ENCODE measurements around the gene PRSS56.

PRSS56 gene

DNA sequence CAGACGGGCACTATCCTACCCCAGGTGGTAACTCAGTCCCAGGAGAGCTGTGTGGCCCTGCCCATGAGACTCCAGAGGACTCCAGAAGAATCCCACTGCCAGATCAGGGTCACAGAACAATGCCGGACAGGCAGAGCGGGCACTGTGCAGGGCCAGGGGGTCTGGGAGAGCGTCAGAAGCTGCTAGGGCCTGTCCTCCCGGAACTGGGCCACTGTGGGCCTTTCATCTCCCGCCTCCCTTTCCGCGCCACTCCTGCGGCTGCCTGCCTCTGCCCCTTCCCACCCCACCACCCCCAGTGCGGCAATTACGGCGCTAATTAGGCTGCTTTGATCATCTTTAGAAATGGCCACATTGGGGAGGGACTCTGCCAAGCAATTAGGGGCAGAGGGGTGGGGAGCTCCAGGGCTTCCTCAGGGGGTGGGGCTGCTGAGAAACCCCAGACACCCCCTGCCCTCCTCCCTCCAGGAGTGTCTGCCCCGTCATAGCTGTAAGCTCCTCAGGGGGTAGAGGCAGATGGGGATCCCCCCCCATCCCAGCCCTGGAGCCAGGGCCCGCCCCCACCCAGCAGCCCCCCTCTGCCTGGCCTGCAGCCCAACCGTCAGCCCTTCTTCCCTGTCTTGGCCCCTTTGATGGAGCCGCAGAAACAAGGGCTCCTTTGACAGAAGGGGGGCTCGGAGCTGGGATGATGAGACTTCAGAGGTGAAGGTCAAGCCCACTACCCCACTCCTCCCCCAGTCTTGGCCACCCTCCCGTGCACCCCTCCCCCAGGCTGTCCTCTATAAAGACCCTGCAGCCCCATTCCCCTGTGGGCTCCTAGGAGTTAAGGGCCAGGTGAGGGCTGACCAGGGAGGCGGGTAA is at the start of gene PRSS56:
TSS of gene PRSS56 (plus strand) at position 808 of the 858 bp plus-strand sequence. CDS start 211 bp downstream, outside the sequence.
- DNase-seq (ENCODE audit: low spot score), result no peak

DNA sequence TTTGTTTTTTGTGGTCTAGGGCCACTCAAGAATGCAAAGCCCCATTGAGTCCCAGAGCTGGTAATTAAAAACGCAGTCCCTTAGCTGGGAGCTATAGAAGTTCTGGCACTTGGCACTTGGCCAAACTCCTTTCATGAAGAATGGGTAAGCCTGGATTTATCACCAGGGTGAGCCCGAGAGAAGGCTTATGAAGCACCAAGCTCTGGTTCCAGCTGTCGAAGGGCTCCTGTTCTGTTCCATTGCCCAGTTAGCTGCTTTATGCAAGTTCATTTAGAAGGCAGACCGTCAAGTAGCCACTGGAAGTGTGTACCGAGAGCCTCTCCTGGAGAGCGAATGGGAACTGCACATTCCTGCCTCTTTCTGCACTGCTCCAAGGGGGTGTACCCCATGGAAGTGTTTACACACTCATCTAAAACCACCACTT is 46.7 kb upstream of the PRSS56 start:
- peak; percentile 13 for DNase-seq (ENCODE audit: low spot score)

DNA sequence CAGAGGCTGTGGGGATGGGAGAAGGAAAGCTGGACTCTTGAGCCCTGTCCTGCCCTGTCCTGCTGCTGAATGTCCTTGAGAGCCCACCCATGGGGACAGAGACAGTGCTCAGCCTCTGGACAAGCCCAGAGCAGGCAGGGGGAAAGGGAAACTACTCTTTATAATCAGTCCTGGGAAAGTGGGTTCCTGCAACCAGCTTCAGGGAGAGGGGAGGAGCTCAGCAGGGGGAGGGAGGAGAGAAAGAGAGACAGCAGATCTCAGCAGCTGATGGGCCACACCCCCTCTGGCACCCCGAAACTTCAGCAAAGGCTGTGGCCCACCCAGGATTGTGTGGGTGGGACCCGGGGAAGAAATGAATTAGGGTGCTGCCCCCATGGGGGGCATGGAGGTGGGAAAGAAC is 44.1 kb upstream of the PRSS56 start:
- DNase-seq (ENCODE audit: low spot score), result no peak

DNA sequence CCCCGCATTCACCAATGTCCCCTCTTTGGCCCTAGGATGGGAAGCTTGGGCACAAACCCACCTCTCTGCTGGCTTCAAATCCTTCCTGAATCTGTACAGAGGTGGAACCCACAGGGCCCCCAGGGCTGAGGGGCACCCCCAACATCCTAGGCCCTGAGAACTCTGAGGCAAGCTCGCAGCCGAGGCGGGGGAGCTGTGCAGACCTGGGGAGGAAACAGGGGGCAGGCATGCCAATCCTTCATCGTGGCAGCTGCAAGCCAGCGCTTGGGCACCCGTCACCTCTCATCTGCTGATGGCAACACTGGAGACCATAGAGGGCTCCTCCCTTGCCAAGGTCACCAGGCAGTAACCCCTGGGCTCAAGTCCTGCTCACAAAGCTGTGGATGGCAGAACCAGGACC is 43.4 kb upstream of the PRSS56 start:
- DNase-seq (ENCODE audit: low spot score), result no peak

DNA sequence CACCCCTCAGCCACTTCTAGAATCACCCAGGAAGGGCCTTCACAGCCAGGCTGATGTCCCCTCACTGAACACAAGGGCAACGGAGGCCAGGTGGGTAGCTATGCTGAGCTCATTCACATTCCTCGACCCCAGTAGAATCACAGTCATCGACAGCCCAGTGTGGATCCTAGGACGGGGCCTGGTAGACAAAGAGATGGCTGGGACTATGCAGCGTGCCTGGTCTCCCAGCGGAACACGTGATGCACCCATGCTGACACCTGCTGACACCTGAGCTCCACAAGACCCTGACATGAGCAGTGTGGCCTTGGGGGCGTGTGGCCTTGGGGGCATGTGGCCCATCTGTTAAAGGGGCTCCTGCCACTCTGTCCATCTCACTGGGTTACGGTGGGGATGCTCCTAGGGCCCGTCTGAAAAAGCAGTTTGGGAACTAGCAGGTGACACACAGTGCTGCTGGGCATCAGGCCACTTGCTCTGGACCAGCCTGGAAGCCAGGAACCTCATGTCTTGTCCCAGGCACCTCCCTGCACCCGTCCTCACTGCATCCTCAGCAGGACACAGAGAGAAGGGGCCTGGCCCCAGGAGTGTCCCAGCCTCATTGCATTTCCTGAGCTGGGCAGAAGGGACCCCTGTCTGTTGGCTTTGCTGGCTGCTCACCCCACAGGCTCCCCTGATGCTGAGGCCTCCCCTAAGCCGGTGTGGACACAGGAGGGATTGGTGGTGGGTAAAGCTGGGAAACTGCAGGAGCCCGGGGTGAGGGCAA is 42.3 kb upstream of the PRSS56 start:
- DNase-seq (ENCODE audit: low spot score), result no peak

DNA sequence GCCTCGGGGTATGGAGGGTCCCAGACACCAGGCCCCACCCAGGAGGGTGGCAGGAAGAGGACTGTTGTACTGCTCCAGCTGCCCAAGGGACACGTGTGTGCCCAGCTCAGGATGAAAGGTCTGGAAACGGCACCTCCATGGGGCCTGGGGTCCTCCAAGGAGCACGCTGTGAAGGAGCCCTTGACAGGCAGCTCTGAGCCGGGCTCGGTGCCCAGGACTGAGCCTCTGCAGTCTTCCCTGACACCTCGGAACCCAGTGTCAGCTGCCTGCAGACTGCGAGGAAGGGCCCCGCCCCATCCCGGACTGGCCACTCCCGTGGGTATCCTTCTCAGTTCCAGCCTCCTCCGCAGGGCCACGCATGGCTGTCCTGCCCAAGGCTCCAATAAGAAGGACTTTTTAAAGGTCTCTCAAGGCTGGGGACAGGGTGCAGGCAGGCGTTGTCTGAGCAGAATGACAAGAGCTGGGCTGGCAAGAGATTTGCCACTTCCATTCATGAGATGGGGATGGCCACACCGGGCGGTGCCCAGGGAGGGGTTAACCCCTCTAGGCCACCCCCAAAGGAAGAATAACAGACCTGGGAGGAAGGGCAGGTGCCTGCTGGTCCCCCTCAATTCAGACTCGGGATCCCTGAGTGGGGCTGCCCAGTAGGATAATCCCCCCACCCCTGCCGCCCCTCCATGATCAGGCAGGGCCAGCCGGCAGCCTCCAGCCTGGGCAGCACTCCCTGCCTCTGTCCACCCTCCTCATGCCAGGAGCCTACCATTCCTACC is 41.4 kb upstream of the PRSS56 start:
- DNase-seq (ENCODE audit: low spot score), result no peak

DNA sequence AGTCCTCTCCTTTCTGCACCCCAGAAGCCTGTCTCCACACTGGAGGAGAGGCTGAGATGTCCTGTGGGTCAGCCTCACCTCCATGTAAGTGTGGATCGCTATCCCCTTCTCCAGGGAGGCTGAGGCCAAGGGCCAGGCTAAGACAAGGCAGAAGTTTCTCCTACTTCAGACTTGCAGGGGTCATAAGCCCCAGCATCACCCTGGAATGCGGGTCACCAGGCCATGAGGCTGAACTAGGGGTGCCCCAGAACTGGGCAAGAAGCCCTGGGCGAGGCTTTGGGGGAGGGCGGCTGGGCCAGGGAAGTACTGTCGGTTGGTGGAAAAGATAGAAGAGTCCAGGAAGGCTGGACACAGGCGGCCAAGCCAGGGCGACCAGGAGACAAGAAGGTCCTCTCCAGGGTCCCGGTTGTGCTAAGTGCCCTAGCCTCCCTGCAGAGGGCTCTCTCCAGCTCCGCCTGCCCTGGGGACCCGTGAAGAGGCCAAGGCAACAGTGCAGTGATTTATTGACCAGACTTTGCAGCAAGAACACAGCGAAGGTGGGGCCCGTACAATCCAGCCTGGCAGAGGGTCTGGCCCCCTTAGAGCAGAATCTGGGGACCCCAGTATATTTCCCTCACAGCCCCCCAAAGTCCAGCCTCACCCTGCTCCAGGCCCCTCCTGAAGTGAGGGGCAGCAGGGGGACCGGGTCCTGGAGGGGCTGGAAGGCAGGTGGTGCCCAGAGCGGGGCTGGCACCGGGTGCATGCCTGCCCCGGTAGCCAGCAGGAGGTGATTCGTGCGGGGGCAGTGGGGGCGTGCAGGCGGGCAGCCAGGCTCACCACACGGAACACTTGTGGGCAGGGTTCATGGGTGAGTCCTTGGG is 40.6 kb upstream of the PRSS56 start:
- DNase-seq (ENCODE audit: low spot score), result no peak

DNA sequence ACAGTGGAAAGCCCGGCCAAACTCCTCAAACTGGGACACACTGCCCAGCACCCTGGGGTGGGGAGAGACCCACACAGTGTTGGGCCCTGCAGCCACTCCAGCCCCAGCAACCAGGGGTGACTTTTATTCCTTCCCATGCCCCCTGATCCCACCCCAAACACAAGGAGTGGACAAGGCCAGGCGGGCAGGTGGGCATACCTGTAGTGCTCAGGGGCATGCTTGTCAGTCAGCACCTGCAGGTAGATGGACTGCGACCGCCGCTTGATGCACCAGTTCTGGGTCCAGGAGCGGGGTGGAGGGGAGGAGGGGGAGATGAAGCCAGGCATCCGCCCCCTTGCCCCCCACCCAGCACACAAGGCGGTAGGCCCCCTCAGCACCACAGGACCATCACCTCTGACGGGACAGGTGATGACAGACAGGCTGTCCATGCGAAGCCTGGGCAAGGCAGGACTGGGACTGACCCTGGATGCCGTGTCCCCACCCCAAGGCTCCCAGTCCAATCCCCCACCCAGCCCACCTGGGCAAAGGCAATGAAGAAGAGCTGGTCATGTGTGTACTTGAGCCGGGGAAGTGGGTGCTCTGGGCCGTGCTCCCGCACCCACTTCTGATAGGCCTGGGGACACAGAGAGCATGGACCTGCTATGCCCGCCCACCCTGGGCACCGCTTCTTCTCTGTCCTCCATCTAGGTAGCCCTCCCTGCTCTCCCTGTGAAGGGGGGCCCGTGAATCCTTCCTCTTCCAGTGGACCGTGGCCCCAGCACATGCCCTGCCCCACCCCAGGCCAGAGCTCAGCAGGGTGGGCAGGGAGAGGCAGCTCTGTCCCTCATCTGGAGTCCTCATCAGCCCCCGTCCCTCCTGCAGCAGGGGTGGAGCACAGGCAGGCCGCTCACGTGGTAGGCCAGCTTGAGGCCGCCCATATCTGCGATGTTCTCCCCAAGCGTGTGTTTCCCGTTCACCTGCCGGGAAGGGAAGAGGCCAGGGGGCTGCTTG is 39.7 kb upstream of the PRSS56 start:
- no peak for DNase-seq (ENCODE audit: low spot score)

DNA sequence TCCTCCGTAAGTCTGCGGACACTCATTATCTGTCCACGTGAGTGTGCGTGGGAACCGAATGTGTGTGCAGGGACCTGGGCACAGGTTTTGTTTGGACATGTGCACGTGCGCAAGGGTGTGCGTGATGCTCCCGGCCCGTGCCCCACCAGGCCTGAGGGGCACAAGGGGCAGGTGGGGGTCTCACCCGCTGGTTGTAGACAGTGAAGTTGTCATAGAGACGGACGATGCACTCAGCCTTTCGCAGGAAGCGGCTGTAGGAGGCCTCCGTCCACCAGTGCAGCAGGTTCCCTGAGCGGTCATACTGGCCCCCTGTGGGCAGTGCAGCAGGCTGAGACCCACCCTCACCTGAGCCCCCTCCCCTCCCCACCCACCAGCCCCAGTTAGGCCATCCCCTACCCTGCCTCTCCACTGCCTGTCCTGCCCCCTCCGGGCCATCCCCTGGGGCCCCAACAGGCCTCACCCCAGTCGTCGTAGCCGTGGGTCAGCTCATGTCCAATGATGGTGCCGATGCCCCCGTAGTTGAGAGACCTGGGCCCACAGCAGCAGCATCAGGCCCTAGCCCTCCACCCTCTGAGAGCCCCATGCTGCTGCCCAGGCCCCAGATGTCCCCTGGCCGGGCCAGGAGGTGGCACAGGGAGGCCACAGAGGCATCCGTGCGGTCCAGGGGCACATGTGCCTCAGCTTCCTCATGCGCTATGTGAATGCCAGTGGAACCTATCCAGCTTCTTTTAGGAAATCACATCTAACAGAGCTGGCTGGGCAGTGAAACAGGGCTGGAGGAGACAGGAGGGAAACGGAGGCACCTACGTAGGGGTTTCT is 38.7 kb upstream of the PRSS56 start:
- no peak for DNase-seq (ENCODE audit: low spot score)

DNA sequence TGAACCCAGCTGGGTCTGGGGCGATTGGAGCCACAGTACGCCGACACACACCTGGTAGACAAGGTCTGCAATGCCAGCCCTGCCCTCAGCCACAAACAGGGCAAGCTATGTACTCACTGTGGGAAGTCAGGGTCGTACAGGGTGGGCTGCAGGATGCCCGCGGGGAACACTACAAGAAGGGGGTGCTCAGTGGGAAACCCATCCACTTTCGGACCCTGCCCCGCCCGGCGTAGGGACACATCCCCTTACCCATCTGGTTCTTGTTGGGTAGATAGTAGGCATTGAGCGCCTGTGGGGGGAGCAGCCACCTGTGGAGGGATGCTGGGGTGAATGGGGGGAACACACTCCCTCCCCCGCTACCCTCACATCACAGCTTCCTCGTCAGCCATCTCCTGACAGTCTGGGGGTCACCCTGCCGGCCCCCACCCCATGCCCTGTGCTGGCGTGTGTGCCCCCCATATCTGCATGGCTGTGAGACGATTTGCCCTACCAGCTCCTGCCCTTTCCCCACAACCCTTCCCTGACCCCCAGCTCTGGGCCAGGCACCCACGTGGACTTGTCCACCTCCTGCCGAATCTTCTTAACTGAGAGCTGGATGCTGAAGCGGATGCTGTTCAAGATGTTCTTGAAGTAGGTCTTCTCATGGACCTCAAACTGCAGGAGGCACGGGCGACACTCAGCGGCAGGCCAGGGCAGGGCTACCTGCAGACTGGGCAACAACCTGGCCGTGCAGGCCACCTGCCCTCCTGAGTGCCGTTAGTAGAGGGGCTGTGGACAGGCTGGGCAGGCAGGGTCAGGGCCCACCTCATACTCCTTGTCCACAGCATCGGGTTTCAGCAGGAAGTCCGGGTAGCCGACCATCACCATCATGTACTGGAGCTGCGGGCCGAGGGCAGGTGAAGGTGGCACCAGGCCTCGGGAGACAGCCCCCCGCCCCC is 37.6 kb upstream of the PRSS56 start:
- no peak for DNase-seq (ENCODE audit: low spot score)

DNA sequence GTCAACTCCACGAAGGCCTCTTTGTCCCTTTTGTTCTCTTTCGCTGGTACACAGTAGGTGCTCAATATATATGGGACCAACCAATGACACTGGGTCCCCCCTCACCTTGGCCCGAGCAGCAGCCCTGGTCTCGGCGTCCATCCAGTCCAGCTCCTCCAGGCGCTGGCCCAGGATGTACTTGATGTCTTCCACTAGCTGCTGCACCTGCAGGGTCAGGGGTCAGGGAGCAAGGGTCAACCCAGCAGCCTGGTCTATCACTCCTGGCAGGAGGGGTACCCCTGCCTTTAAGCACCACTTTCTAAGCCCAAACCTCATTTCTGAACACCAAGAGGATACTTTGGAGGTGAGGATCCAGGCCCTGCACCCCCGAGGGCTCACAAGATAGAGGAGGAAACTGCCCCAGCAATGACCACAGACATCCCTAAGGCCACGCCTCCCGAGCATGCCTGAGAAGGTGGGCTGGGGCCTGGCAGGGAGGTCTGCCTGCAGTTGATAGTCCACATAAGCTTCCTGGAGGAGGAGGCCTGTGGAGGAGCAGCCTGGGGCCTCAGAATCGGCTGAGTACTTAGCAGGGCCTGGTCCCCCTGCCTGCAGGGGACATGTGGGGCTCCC is 36.8 kb upstream of the PRSS56 start:
- no peak for DNase-seq (ENCODE audit: low spot score)

DNA sequence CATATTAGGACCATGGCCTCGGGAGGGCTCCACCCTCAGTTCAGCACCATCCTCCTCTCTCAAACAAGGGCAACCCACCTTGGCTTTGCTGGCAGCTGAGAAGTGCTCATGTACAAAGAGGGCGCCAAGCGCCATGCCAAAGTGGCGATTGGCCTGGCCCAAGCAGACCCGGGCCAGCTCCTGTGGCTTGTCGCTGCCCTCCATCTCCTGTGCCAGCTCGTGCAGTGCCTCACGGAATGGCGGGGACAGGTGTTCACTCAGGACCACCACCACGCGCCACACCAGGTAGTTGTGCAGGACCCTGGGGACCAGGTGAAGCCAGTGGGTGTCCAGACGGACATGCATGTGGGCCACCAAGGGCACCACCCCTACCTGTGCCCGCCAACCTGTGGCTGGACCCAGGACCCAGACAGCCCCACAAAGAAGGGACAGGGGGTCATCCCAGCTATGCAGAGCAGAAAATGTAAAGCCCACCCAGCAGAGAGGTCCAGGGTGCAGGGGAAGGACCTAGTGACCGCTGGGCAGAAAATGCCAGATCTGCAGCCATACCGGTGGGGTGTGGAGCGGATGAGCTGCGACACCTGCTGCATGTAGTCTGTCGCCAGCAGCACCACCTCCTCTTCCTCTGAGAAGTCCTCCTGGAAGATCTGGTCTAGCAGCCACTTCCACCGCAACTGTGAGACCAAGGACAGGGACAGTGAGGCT is 36.1 kb upstream of the PRSS56 start:
- DNase-seq (ENCODE audit: low spot score), result no peak

DNA sequence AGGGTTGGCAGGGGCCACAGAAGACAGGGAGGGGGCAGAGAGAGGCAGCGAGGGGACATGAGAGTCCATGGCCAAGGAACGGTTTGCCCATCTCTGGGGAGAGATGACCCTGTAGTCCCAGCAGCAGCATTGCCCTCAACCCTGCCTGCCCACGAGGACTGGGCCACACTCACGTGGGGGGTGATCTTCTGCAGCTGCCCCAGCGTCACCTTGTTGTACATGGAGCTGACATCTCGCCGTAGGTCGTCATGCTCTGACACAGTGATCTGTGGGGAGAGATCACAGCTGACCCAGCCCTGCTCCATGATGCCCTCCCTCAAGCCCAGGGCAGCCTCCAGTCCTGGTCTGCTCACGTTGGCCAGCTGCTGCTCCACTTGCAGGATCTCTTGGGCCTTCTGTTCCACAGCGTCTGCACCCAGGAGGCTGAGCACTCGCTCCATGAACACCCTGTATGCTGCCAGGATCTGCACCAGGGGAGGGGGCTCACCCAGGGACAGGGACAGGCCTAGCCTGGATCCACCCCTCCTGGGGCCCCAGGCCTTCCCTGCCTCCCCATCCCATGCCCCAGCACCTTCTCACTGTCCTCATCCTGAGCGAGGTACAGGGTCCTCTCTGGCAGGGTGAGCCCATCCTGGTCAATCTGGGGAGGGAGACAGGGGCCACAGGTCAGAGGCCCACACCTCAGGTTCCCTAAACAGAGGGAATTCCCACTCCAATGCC is 35.4 kb upstream of the PRSS56 start:
- DNase-seq (ENCODE audit: low spot score), result no peak

DNA sequence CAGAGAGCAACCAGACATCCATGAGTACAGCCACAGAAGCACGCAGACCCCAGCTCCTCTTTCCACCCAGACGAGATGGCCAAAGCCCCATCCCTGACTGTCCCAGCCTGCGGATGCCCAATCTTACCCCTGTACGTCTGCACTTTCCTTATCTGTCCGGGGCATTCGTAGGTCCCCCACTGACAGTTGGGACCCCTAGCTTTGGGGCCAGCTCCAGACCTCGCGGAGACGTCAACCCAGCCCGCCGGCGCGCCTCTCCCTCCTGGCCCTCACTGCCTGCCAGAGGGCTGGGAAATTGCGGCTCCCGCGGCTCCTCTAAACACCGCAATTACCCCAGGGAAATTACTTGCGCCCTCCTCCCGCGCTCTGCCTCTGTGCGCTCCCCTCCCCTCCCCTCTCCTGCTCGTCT is 34.8 kb upstream of the PRSS56 start:
- DNase-seq (ENCODE audit: low spot score), result no peak

DNA sequence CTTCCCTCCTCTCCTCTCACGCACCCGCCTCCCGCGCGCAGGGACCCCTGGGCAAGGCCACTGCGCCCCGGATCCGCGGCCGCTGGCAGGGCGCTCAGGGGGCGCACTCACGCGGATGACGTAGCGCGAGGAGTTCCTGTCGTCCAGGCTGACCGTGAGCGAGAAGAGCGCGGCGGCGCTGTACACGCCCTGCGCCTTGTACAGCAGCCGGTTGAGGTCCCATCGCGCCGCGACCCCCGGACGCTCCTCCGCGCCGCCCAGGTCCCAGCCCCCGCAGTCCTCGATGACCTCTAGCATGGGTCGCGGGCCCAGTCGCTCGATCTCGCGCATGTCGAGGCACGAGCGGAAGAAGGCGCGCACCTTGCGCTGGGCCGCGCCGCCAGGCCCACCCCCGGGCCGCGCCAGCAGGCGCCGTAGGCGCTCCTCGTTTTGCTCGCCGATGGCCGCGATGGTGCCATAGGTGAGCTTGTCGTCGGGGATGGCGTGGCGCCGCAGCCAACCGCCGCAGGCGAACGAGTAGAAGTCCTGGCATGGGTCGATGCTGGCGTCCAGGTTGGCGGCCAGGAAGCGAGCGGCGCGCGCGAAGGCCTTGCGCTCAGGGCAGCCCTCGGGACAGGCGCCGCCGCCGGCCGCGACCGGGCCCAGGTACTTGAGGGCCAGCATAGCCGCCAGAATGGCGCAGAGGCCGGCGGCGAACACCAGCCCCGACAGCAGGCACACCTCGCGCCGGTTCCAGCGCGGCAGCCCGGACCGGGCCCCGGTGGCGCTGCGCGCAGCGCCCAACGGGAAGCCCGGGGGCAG is 34.2 kb upstream of the PRSS56 start:
- no peak for DNase-seq (ENCODE audit: low spot score)

All from hematopoietic multipotent progenitor cell treated with erythropoietin and hydrocortisone succinate and interleukin-3 and kit ligand, for 15 days (in vitro differentiated cells).